A673 (cell line): ENCODE measurements around the gene SNTG2. TPM values are rescaled to one million over a fixed set of nuclear protein-coding genes. Genes with fewer than 3 reads are reported as not detected.

Experiments
- BruUV-seq: library from RNA; stranded (reverse); fragments of 400-500 nt; replicated peaks from 2 replicates; lab custom pipeline; 2021; lab: Mats Ljungman, UMichigan
- CTCF ChIA-PET: fragments of 300-600 bp; sonication (Branson Sonifier 250); formaldehyde crosslinking; loops from one replicate; lab custom pipeline; 2022; ENCODE audit warnings: antibody characterized with exemption; lab: Charles Lee
- POLR2A ChIA-PET: fragments of 300-600 bp; sonication (Branson Sonifier 250); formaldehyde crosslinking; loops from one replicate; lab custom pipeline; 2022; ENCODE audit warnings: antibody characterized with exemption; ENCODE audit not compliant: low non-redundant PET; lab: Charles Lee
- DNase-seq: peaks from one replicate; pipeline ENCODE4 v3.0.0-alpha.2; 2015; ENCODE audit warnings: low spot score
- H3K27ac ChIP-seq: fragments of 200-600 bp; sonication (generic); 2 replicates; pipeline ENCODE4 v1.5.1; 2016; ENCODE audit warnings: mixed run types, low read depth, mild to moderate bottlenecking, mixed read lengths, antibody characterized with exemption, low read length; ENCODE audit not compliant: poor library complexity, severe bottlenecking
- H3K27me3 ChIP-seq: fragments of 200-600 bp; sonication (generic); replicated peaks from 2 replicates; pipeline ENCODE4 v1.6.1; 2017; ENCODE audit warnings: mixed run types, low read depth, mild to moderate bottlenecking, mixed read lengths, antibody characterized with exemption, low read length; ENCODE audit not compliant: insufficient read depth, poor library complexity
- H3K36me3 ChIP-seq: fragments of 200-600 bp; sonication (generic); 2 replicates; pipeline ENCODE4 v1.6.1; 2016; ENCODE audit warnings: mixed run types, mild to moderate bottlenecking, mixed read lengths, antibody characterized with exemption, low read length; ENCODE audit not compliant: insufficient read depth, poor library complexity, severe bottlenecking
- H3K4me1 ChIP-seq: fragments of 200-600 bp; sonication (generic); 2 replicates; pipeline ENCODE4 v1.6.1; 2017; ENCODE audit warnings: mixed run types, mild to moderate bottlenecking, mixed read lengths, antibody characterized with exemption, low read length; ENCODE audit not compliant: insufficient read depth, poor library complexity, severe bottlenecking
- H3K4me3 ChIP-seq: fragments of 200-600 bp; sonication (generic); 2 replicates; pipeline ENCODE4 v1.5.1; 2016; ENCODE audit warnings: low read depth, mixed run types, mild to moderate bottlenecking, mixed read lengths, low read length; ENCODE audit not compliant: poor library complexity, severe bottlenecking
- H3K9me3 ChIP-seq: fragments of 200-600 bp; sonication (generic); 2 replicates; pipeline ENCODE4 v1.6.1; 2016; ENCODE audit warnings: mixed run types, low read depth, mild to moderate bottlenecking, mixed read lengths, antibody characterized with exemption, low read length; ENCODE audit not compliant: poor library complexity, severe bottlenecking
- EZH2 ChIP-seq: fragments of 200-600 bp; sonication (generic); IDR thresholded peaks from 2 replicates; pipeline ENCODE4 v1.6.1; 2017; ENCODE audit warnings: borderline replicate concordance, low read depth, mild to moderate bottlenecking, mixed read lengths, antibody characterized with exemption, low read length; ENCODE audit not compliant: poor library complexity, severe bottlenecking
- intact Hi-C: fragments of 100-400 bp; cut with micrococcal nuclease; formaldehyde crosslinking; loops from one replicate; pipeline ENCODE4 v1.10.0; 2022; ENCODE audit not compliant: unreplicated experiment
- total RNA-seq: library from RNA; stranded (reverse); gene quantifications from 2 replicates; pipeline ENCODE4 v1.2.3, GENCODE V29; 2021
- TF ChIP-seq, protein P1 (sequence below): fragments of 300-800, 200-600 bp; sonication (generic); conservative IDR thresholded peaks from 2 replicates; pipeline ENCODE4 v1.5.1; 2017; ENCODE audit warnings: low read depth, mild to moderate bottlenecking, antibody characterized with exemption, low read length, moderate library complexity, mixed read lengths

Gene SNTG2
- total RNA-seq, 1 experiment from 2014 or later = 3.7 TPM

DNA sequence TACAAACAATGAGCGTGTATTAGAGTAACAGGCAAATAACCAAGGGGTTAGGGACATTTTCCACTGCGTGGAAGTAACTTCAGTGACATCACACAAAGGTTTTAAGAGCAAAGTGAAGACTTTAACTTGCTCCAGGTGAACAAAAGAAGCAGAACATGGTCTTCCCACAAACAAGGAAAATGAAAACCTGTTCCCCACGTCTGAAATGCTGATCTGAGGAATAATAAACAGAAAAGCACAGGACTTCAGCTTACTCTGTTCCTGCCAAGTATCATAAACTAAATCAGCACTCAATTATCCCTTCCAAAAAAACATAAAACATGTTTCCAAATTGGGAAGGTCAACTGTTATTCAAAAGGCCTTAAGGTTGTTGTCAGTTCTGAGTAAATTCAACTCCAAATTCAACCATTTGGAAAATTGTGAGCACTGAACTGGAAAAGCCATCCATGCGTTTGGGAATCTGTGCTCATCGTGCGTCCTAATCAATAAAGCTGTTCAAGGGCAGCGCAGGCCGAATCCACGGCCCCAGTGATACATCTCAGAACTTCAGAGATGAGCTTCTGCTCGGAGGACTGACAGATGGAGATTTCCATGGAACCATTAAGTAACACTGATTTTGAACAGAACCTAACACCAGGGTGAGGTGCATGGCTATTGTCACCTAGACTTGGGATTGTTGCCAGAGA, 7.7 kb upstream of the SNTG2 start:
- no peaks in the 10 kb centered on the region for H3K4me1 ChIP-seq
- H3K4me3 ChIP-seq = no peak overlapping the region
- H3K36me3 ChIP-seq = no peaks in the 10 kb centered on the region
- intact Hi-C loops = no loop called here
- no TSS peak for BruUV-seq
- POLR2A ChIA-PET = no interaction called here
- no peak for DNase-seq
- no peaks in the 10 kb centered on the region for H3K9me3 ChIP-seq
- H3K27me3 ChIP-seq = no peaks in the 10 kb centered on the region
- TF ChIP-seq EZH2 = no peak
- H3K27ac ChIP-seq = no peak overlapping the region
- CTCF ChIA-PET = no interaction called here

DNA sequence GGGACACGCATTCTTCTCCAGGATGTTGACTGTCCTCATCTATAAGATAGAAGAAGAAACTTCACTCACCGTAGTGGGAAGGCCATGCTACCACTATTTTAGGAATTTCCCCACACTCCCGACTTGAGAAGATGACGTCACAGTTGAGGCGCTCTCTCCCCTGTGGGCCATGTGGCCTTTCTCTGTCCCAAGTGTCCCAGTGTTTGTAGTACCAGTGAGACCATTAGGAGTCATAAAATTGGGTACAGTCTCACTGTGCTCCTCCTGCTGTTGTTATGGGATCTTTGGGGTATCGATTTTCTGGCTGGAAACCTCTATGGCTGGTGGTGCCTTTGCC, 7.2 kb upstream of the SNTG2 start:
- ChIA-PET CTCF (no interaction called here), POLR2A (no interaction called here)
- BruUV-seq = no TSS peak
- Histone ChIP-seq H3K27me3 (no peaks in the 10 kb centered on the region), H3K36me3 (no peaks in the 10 kb centered on the region), H3K27ac (no peak overlapping the region), H3K4me3 (no peak overlapping the region), H3K4me1 (no peaks in the 10 kb centered on the region), H3K9me3 (no peaks in the 10 kb centered on the region)
- DNase-seq = no peak
- no peak for TF ChIP-seq EZH2
- intact Hi-C loops = no loop called here

DNA sequence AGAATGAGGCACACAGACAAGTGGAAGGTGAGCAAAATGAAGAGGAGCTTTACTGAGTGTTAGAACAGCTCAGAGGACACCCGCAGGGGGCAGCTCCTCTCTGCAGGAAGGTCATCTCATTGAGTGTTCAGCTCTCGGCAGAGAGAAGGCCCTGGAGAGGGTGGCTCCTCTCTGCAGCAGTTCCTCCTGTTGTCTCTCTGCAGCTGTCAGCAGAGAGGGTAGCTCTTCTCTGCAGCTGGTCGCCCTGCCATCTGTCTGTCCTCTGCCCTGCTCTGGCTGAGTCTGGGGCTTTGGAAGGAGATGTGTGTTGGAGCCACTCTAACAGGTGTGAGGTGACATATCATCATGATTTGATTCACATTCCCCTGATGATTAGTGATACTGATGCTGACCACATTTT, 6.8 kb upstream of the SNTG2 start:
- no peak overlapping the region for H3K27ac ChIP-seq
- CTCF ChIA-PET = no interaction called here
- no peaks in the 10 kb centered on the region for H3K9me3 ChIP-seq
- H3K4me3 ChIP-seq = no peak overlapping the region
- H3K4me1 ChIP-seq = no peaks in the 10 kb centered on the region
- POLR2A ChIA-PET = no interaction called here
- no peak for DNase-seq
- intact Hi-C loops = no loop called here
- TF ChIP-seq, protein P1, sequence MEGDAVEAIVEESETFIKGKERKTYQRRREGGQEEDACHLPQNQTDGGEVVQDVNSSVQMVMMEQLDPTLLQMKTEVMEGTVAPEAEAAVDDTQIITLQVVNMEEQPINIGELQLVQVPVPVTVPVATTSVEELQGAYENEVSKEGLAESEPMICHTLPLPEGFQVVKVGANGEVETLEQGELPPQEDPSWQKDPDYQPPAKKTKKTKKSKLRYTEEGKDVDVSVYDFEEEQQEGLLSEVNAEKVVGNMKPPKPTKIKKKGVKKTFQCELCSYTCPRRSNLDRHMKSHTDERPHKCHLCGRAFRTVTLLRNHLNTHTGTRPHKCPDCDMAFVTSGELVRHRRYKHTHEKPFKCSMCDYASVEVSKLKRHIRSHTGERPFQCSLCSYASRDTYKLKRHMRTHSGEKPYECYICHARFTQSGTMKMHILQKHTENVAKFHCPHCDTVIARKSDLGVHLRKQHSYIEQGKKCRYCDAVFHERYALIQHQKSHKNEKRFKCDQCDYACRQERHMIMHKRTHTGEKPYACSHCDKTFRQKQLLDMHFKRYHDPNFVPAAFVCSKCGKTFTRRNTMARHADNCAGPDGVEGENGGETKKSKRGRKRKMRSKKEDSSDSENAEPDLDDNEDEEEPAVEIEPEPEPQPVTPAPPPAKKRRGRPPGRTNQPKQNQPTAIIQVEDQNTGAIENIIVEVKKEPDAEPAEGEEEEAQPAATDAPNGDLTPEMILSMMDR = no peak
- TF ChIP-seq EZH2 = no peak
- no peaks in the 10 kb centered on the region for H3K36me3 ChIP-seq
- no peaks in the 10 kb centered on the region for H3K27me3 ChIP-seq
- no TSS peak for BruUV-seq

DNA sequence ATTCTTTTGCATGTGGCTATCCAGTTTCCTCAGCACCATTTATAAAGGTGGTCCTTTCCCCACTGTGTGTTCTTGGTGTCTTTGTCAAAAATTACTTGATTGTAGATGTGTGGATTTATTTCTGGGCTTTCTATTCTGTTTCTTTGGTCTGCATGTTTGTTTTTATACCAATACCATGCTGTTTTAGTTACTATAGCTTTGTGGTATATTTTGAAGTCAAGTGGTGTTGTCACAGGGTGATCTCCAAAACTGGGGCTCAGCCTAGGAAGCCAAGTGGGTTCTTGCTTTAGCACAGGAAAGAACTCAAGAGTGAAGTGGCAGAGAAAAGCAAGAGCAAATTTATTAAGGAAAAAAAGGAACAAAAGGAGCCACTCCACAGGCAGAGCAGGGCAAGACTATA, 6.0 kb upstream of the SNTG2 start:
- DNase-seq = no peak
- peaks cover 2% of the 10 kb centered on the region for H3K4me1 ChIP-seq
- BruUV-seq = no TSS peak
- CTCF ChIA-PET = interaction anchor here (0.6 kb wide), 1 partner anchor 104 kb away, joined by 4 read pairs; no protein-coding TSS in a partner anchor
- POLR2A ChIA-PET = no interaction called here
- intact Hi-C loops = no loop called here
- no peak overlapping the region for H3K27ac ChIP-seq
- no peak for TF ChIP-seq EZH2
- TF ChIP-seq, protein P1 = no peak
- H3K9me3 ChIP-seq = no peaks in the 10 kb centered on the region
- peaks cover 6% of the 10 kb centered on the region for H3K27me3 ChIP-seq
- no peak overlapping the region for H3K4me3 ChIP-seq
- H3K36me3 ChIP-seq = no peaks in the 10 kb centered on the region
